GM23338 (cell line): ENCODE measurements around the gene GNB3. TPM values are rescaled to one million over a fixed set of nuclear protein-coding genes. Genes with fewer than 3 reads are reported as not detected.

Experiments used
- ATAC-seq: fragments of 200-7000 bp; cut with Tn5 transposase; 3 replicates; pipeline ENCODE4 v1.9.1; 2020
- DNase-seq: peaks from one replicate; pipeline ENCODE4 v3.0.0-alpha.2; 2015; ENCODE audit warnings: low spot score
- H2AFZ ChIP-seq: fragments of 200-600 bp; sonication (generic); 2 replicates; pipeline ENCODE4 v1.8.0; 2016; ENCODE audit warnings: antibody characterized with exemption, mild to moderate bottlenecking, moderate library complexity
- H3F3A ChIP-seq: fragments of 200-600 bp; sonication (generic); replicated peaks from 2 replicates; pipeline ENCODE4 v1.8.0; 2017; ENCODE audit warnings: antibody characterized with exemption, mixed run types, low read depth
- H3K27ac ChIP-seq: fragments of 200-600 bp; sonication (generic); 2 replicates; pipeline ENCODE4 v1.6.1; 2016; ENCODE audit warnings: low read depth
- H3K27me3 ChIP-seq: fragments of 200-600 bp; sonication (generic); 2 replicates; pipeline ENCODE4 v1.8.0; 2016; ENCODE audit warnings: mild to moderate bottlenecking, mixed run types, moderate library complexity; ENCODE audit not compliant: insufficient read depth
- H3K36me3 ChIP-seq: fragments of 200-600 bp; sonication (generic); 2 replicates; pipeline ENCODE4 v1.8.0; 2016; ENCODE audit warnings: mild to moderate bottlenecking; ENCODE audit not compliant: insufficient read depth
- H3K4me1 ChIP-seq: fragments of 200-600 bp; sonication (generic); 2 replicates; pipeline ENCODE4 v1.8.0; 2016; ENCODE audit warnings: mild to moderate bottlenecking, moderate library complexity; ENCODE audit not compliant: insufficient read depth
- H3K4me2 ChIP-seq: fragments of 200-600 bp; sonication (generic); 2 replicates; pipeline ENCODE4 v1.7.1; 2017; ENCODE audit warnings: mixed run types
- H3K4me3 ChIP-seq: fragments of 200-600 bp; sonication (generic); 2 replicates; pipeline ENCODE4 v1.6.1; 2016; ENCODE audit warnings: mixed run types
- H3K79me2 ChIP-seq: fragments of 200-600 bp; sonication (generic); replicated peaks from 2 replicates; pipeline ENCODE4 v1.8.0; 2017; ENCODE audit warnings: mild to moderate bottlenecking; ENCODE audit not compliant: insufficient read depth
- H3K9me2 ChIP-seq: fragments of 200-600 bp; sonication (generic); 2 replicates; pipeline ENCODE4 v1.8.0; 2017; ENCODE audit not compliant: insufficient read depth
- H4K20me1 ChIP-seq: fragments of 200-600 bp; sonication (generic); replicated peaks from 2 replicates; pipeline ENCODE4 v1.8.0; 2017; ENCODE audit warnings: mild to moderate bottlenecking; ENCODE audit not compliant: insufficient read depth
- H3K27ac Mint-ChIP-seq: 2 replicates; pipeline ENCODE4 v1.8.0; 2020; ENCODE audit warnings: inconsistent platforms, mild to moderate bottlenecking, moderate library complexity, mixed read lengths
- H3K27me3 Mint-ChIP-seq: 3 replicates; pipeline ENCODE4 v1.8.0; 2022; ENCODE audit warnings: low read depth, mild to moderate bottlenecking, moderate library complexity, mixed read lengths, inconsistent platforms; ENCODE audit not compliant: insufficient read depth, poor library complexity
- H3K36me3 Mint-ChIP-seq: 3 replicates; pipeline ENCODE4 v1.8.0; 2021; ENCODE audit warnings: low read depth, mild to moderate bottlenecking, inconsistent platforms, moderate library complexity, mixed read lengths
- H3K4me1 Mint-ChIP-seq: 3 replicates; pipeline ENCODE4 v1.8.0; 2020; ENCODE audit warnings: mild to moderate bottlenecking, inconsistent platforms, mixed read lengths
- H3K4me3 Mint-ChIP-seq: 3 replicates; pipeline ENCODE4 v1.8.0; 2021; ENCODE audit warnings: moderate library complexity, mild to moderate bottlenecking, inconsistent platforms, mixed read lengths
- H3K9me3 Mint-ChIP-seq: 3 replicates; pipeline ENCODE4 v1.8.0; 2020; ENCODE audit warnings: moderate library complexity, mild to moderate bottlenecking, inconsistent platforms, mixed read lengths
- EZH2 ChIP-seq: fragments of 200-600 bp; sonication (generic); IDR thresholded peaks from one replicate; pipeline ENCODE4 v1.8.0; 2017; ENCODE audit warnings: antibody characterized with exemption, mild to moderate bottlenecking, low read depth; ENCODE audit not compliant: unreplicated experiment
- NANOG ChIP-seq: IDR thresholded peaks from 2 replicates; pipeline ENCODE4 v1.6.1; 2016; ENCODE audit warnings: antibody characterized with exemption, borderline replicate concordance
- REST ChIP-seq: IDR thresholded peaks from one replicate; pipeline ENCODE4 v1.6.1; 2018; ENCODE audit warnings: antibody characterized with exemption; ENCODE audit not compliant: unreplicated experiment
- STAT1 ChIP-seq: IDR thresholded peaks from one replicate; pipeline ENCODE4 v1.6.1; 2016; ENCODE audit warnings: antibody characterized with exemption; ENCODE audit not compliant: unreplicated experiment
- ZNF462 ChIP-seq: fragments of 250-450 bp; sonication (Bioruptor Pico); IDR thresholded peaks from 2 replicates; pipeline ENCODE4 v1.5.0; 2020; ENCODE audit warnings: mild to moderate bottlenecking, moderate library complexity
- polyA plus RNA-seq: library from polyadenylated mRNA; unstranded; fragments of >200 nt; fragmentation: Nextera tagmentation; extraction: Ambion mirVana; gene quantifications from 2 replicates; pipeline ENCODE4 v1.2.1, GENCODE V29; 2016
- total RNA-seq: library from RNA; depleted of rRNA; stranded (reverse); fragments of >200 nt; shearing (Covaris generic); gene quantifications from 2 replicates; pipeline ENCODE4 v1.2.3, GENCODE V29; 2014

The GNB3 gene
- total and polyA plus RNA-seq, 2 experiments from 2014 or later, result 5.4 to 8.2 TPM

- TF ChIP-seq ZNF462 (CRISPR knock-in tag) (no peak), STAT1 (no peak), NANOG (no peak)
These were observed 5.7 kb downstream of the GNB3 start (continued) for GRCh38 chr12:6846316-6846869.

GRCh38 chr12:6847676-6848075 is 7.0 kb downstream of the GNB3 start:
- Histone ChIP-seq H3F3A (0 out of 2 replicates have a peak, but pooled peaks cover 3% of the 10 kb centered on the region), H3K4me2 (no peak overlapping the region), H4K20me1 (no peaks in the 10 kb centered on the region; the same call in 1 of the 2 replicates), H3K27ac (no peak overlapping the region), H3K36me3 (peaks cover 28% of the 10 kb centered on the region), H3K4me3 (no peak overlapping the region), H3K9me2 (no peaks in the 10 kb centered on the region), H3K4me1 (peaks cover 5% of the 10 kb centered on the region; the same call in 1 of the 2 replicates), H2AFZ (no peak overlapping the region), H3K79me2 (peaks cover 16% of the 10 kb centered on the region), H3K27me3 (no peaks in the 10 kb centered on the region)
- Mint-ChIP-seq H3K4me1 (peaks cover 5% of the 10 kb centered on the region; the same call in 2 of the 3 replicates), H3K27ac (no peak overlapping the region), H3K27me3 (peaks cover 32% of the 10 kb centered on the region), H3K4me3 (no peak overlapping the region), H3K36me3 (peaks cover 65% of the 10 kb centered on the region), H3K9me3 (no peaks in the 10 kb centered on the region)
- ATAC-seq, result no peak
- no peak for DNase-seq
- no peak for TF ChIP-seq REST
- TF ChIP-seq ZNF462 (CRISPR knock-in tag), result no peak
- TF ChIP-seq EZH2, result no peak
